Measurements from ENCODE around the gene RNF10.

GRCh38 chr12:120574106-120574505 lies 40.0 kb downstream of the RNF10 start:
- TF ChIP-seq CTCF (IDR thresholded peaks at IDR 0.05): no peak
- TF ChIP-seq POLR2A (IDR thresholded peaks at IDR 0.05): no peak
